Measurements from ENCODE around the gene SYT9.

DNA sequence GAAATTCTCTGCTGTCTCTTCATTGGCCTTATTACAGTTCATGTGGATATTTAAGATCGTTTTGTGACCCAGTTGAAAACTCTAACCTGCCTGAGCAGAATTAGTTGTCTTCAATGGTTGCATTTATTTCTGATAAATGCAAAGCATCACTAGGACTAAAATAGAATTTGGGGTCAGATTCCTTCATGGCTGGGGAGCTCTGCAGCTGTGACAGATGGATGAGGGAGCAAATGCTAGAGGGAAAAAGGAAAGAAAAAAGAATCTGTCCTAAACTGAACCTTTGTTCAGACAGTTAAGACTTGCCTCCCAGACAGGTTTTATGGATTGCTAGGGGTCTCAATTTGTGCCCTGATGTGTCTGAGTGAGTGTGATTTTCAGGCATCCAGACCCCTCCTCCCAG, 113.0 kb downstream of the SYT9 start:
- TF ChIP-seq, protein P1, sequence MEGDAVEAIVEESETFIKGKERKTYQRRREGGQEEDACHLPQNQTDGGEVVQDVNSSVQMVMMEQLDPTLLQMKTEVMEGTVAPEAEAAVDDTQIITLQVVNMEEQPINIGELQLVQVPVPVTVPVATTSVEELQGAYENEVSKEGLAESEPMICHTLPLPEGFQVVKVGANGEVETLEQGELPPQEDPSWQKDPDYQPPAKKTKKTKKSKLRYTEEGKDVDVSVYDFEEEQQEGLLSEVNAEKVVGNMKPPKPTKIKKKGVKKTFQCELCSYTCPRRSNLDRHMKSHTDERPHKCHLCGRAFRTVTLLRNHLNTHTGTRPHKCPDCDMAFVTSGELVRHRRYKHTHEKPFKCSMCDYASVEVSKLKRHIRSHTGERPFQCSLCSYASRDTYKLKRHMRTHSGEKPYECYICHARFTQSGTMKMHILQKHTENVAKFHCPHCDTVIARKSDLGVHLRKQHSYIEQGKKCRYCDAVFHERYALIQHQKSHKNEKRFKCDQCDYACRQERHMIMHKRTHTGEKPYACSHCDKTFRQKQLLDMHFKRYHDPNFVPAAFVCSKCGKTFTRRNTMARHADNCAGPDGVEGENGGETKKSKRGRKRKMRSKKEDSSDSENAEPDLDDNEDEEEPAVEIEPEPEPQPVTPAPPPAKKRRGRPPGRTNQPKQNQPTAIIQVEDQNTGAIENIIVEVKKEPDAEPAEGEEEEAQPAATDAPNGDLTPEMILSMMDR (IDR thresholded peaks at IDR 0.05 in 8 of 11, conservative IDR thresholded peaks at IDR 0.05 in 3 of 11), result no peak
- TF ChIP-seq POLR2A (IDR thresholded peaks at IDR 0.05) (no peak), POLR2AphosphoS5 (IDR thresholded peaks at IDR 0.05) (no peak)
